ENCODE measurements around the gene STAU1. TPM values are rescaled to one million over a fixed set of nuclear protein-coding genes. Genes with fewer than 3 reads are reported as not detected.

STAU1 gene
- total RNA-seq, 2 donors from 2014 or later, result 90.2 to 95.5 TPM

DNA sequence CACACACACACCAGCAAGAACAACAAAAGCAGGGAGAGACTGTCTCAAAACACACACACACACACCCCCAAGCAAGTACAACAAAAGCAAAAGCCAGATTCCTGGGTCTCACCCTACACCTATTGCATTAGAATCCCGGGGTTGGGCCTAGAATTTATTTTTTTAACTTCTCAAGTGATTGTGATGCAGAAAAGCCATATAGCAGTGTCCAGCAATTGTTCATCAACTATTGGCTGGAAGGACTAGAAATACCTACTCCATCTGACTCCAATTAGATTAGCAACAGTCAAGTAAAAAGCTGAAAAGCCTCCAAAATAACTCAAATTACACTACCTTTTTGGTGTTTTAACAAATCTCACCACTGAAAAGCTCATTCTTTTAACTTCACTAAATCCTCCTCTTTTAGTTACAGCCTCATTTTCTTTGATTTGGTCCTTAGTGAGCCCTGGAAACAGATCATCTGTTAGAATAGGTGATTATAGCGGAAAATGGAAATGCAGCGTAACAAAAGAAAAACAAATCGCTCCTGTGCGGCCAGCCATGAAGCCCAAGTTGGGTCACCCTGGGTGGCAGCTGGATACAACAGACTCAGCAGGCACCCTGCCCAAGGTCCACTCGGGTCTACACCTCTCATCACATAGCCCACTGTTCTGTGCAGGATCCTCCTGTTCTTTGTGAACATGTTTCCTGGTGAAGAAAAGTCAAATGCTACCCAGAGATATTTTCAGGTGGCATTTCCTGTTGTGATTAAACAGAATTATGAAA is 38.7 kb downstream of the STAU1 start:
- H3K36me3 Mint-ChIP-seq (ENCODE audit: low read depth), result peaks cover 61% of the 10 kb centered on the region
- no peak for DNase-seq
- Histone ChIP-seq H3K36me3 (ENCODE audit: control insufficient read depth, insufficient read depth, low read length) (peaks cover 74% of the 10 kb centered on the region), H3K27ac (ENCODE audit: low read depth, low read length) (no peak overlapping the region), H3K27me3 (ENCODE audit: control insufficient read depth, insufficient read depth, low read length, poor library complexity, severe bottlenecking) (no peaks in the 10 kb centered on the region), H3K4me1 (ENCODE audit: control insufficient read depth, insufficient read depth, low read length) (no peaks in the 10 kb centered on the region), H3K4me3 (ENCODE audit: low read length) (no peak overlapping the region), H3K9ac (ENCODE audit: extremely low read depth, low read length, poor library complexity, severe bottlenecking) (no peak overlapping the region), H3K9me3 (ENCODE audit: control insufficient read depth, low read length) (no peaks in the 10 kb centered on the region)
- H3K4me3 Mint-ChIP-seq, result no peak overlapping the region
- WGBS, 2 experiments (ENCODE audit: insufficient coverage in 1 of 2, insufficient read length in 1 of 2), result 96 to 100% methylated on average over 3 to 6 of the region's 6 CpGs
- H3K9me3 Mint-ChIP-seq, result no peaks in the 10 kb centered on the region
- TF ChIP-seq, protein P1, sequence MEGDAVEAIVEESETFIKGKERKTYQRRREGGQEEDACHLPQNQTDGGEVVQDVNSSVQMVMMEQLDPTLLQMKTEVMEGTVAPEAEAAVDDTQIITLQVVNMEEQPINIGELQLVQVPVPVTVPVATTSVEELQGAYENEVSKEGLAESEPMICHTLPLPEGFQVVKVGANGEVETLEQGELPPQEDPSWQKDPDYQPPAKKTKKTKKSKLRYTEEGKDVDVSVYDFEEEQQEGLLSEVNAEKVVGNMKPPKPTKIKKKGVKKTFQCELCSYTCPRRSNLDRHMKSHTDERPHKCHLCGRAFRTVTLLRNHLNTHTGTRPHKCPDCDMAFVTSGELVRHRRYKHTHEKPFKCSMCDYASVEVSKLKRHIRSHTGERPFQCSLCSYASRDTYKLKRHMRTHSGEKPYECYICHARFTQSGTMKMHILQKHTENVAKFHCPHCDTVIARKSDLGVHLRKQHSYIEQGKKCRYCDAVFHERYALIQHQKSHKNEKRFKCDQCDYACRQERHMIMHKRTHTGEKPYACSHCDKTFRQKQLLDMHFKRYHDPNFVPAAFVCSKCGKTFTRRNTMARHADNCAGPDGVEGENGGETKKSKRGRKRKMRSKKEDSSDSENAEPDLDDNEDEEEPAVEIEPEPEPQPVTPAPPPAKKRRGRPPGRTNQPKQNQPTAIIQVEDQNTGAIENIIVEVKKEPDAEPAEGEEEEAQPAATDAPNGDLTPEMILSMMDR (conservative IDR thresholded peaks at IDR 0.05), result no peak
- H3K27ac Mint-ChIP-seq, result no peak overlapping the region
- no peaks in the 10 kb centered on the region for H3K4me1 Mint-ChIP-seq
- no peaks in the 10 kb centered on the region for H3K27me3 Mint-ChIP-seq (ENCODE audit: insufficient read depth)

DNA sequence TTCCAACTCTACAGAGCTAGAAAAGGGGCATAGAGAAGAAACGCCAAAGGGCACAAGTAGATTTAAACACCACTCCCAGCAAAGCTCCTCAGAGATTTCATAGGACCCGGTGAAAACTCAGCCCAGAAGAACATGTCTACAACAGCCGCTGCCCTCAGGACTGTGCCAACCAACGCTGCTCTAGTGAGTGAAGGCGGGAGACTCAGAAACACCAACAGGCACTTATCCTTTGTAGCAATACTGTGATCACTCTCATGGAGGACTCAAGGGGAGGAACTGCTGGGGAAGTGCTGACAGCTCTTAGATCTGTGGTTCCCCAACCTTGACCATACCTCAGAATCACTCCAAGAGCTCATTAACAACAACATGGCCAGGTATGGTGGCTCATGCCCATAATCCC is 39.5 kb downstream of the STAU1 start:
- DNase-seq, result no peak
- H3K27me3 Mint-ChIP-seq (ENCODE audit: insufficient read depth), result no peaks in the 10 kb centered on the region
- H3K9ac ChIP-seq (ENCODE audit: extremely low read depth, low read length, poor library complexity, severe bottlenecking), result no peak overlapping the region
- TF ChIP-seq, protein P1 (conservative IDR thresholded peaks at IDR 0.05), result no peak
- no peaks in the 10 kb centered on the region for H3K9me3 ChIP-seq (ENCODE audit: control insufficient read depth, low read length)
- peak overlapping the region; percentile 80 for H3K27ac Mint-ChIP-seq
- no peaks in the 10 kb centered on the region for H3K4me1 ChIP-seq (ENCODE audit: control insufficient read depth, insufficient read depth, low read length)
- peaks cover 60% of the 10 kb centered on the region for H3K36me3 Mint-ChIP-seq (ENCODE audit: low read depth)
- no peak overlapping the region for H3K27ac ChIP-seq (ENCODE audit: low read depth, low read length)
- no peaks in the 10 kb centered on the region for H3K9me3 Mint-ChIP-seq
- H3K4me3 Mint-ChIP-seq, result no peak overlapping the region
- no peaks in the 10 kb centered on the region for H3K4me1 Mint-ChIP-seq
- H3K4me3 ChIP-seq (ENCODE audit: low read length), result no peak overlapping the region
- peaks cover 75% of the 10 kb centered on the region for H3K36me3 ChIP-seq (ENCODE audit: control insufficient read depth, insufficient read depth, low read length)
- 88 to 96% methylated on average over 3 to 5 of the region's 5 CpGs for WGBS, 2 experiments (ENCODE audit: insufficient coverage in 1 of 2, insufficient read length in 1 of 2)
- no peaks in the 10 kb centered on the region for H3K27me3 ChIP-seq (ENCODE audit: control insufficient read depth, insufficient read depth, low read length, poor library complexity, severe bottlenecking)

DNA sequence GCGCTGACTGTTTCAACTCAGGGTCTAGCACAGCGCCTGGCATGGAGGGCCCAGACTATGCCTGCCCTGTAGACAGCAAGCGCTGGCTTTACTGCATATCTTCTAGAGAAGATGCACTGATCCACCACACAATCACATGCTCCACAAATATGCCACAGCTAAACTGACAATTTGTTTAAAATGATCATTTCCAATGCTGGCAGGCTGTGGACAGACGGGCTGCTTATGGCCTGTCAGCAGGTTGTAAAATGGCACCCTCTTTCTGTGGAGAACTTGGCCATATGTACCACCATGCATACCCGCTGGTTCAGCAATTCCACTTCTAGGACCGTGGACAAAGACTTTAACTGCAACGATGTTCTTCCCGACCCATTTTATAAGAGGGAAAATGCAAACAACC is 40.8 kb downstream of the STAU1 start:
- no peaks in the 10 kb centered on the region for H3K4me1 Mint-ChIP-seq
- peaks cover 80% of the 10 kb centered on the region for H3K36me3 ChIP-seq (ENCODE audit: control insufficient read depth, insufficient read depth, low read length)
- TF ChIP-seq, protein P1 (conservative IDR thresholded peaks at IDR 0.05), result no peak
- H3K4me3 ChIP-seq (ENCODE audit: low read length), result no peak overlapping the region
- H3K9ac ChIP-seq (ENCODE audit: extremely low read depth, low read length, poor library complexity, severe bottlenecking), result no peak overlapping the region
- H3K9me3 ChIP-seq (ENCODE audit: control insufficient read depth, low read length), result no peaks in the 10 kb centered on the region
- H3K27me3 Mint-ChIP-seq (ENCODE audit: insufficient read depth), result no peaks in the 10 kb centered on the region
- H3K9me3 Mint-ChIP-seq, result no peaks in the 10 kb centered on the region
- H3K36me3 Mint-ChIP-seq (ENCODE audit: low read depth), result peaks cover 66% of the 10 kb centered on the region
- no peak overlapping the region for H3K27ac Mint-ChIP-seq
- DNase-seq, result no peak
- H3K27me3 ChIP-seq (ENCODE audit: control insufficient read depth, insufficient read depth, low read length, poor library complexity, severe bottlenecking), result no peaks in the 10 kb centered on the region
- no peak overlapping the region for H3K27ac ChIP-seq (ENCODE audit: low read depth, low read length)
- 93 to 95% methylated on average over 8 of the region's 8 CpGs for WGBS, 2 experiments (ENCODE audit: insufficient coverage in 1 of 2, insufficient read length in 1 of 2)
- no peak overlapping the region for H3K4me3 Mint-ChIP-seq
- H3K4me1 ChIP-seq (ENCODE audit: control insufficient read depth, insufficient read depth, low read length), result no peaks in the 10 kb centered on the region

Data from endodermal cell (in vitro differentiated cells).